HG02970 (cell line): Measurements from ENCODE around the gene ACVR1B.

Experiments used
- ATAC-seq: cut with Tn5 transposase; IDR thresholded peaks from one replicate; pipeline ENCODE4 v1.9.1; 2021; ENCODE audit warnings: mild to moderate bottlenecking, moderate library complexity, moderate number of reproducible peaks; ENCODE audit not compliant: unreplicated experiment, low FRiP score

The ACVR1B gene

GRCh38 chr12:51997136-51997535, 45.6 kb downstream of the ACVR1B start:
- no peak for ATAC-seq

GRCh38 chr12:52003016-52003550, 51.6 kb downstream of the ACVR1B start:
- no peak for ATAC-seq

GRCh38 chr12:52003591-52003990, 52.1 kb downstream of the ACVR1B start:
- no peak for ATAC-seq

- no peak for ATAC-seq
Measured at GRCh38 chr12:52004042-52004648, 52.6 kb downstream of the ACVR1B start.

GRCh38 chr12:52005218-52005902, 53.9 kb downstream of the ACVR1B start:
- ATAC-seq = no peak

- no peak for ATAC-seq
Measured at GRCh38 chr12:52005903-52006703, 54.6 kb downstream of the ACVR1B start.

GRCh38 chr12:52006726-52007157, 55.2 kb downstream of the ACVR1B start, which contains the start of gene TAMALIN:
Gene TAMALIN, plus strand, starts transcription at chr12:52006946. Its CDS starts 74 bp downstream, at chr12:52007020.
- ATAC-seq = no peak

- ATAC-seq = no peak
Measured at GRCh38 chr12:52007158-52007921, 55.8 kb downstream of the ACVR1B start.

- ATAC-seq = no peak
Measured at GRCh38 chr12:52007982-52008510, 56.5 kb downstream of the ACVR1B start.

- no peak for ATAC-seq
Measured at GRCh38 chr12:52009081-52009751, 57.7 kb downstream of the ACVR1B start.

- ATAC-seq = no peak
Measured at GRCh38 chr12:52010152-52010622, 58.7 kb downstream of the ACVR1B start.

- ATAC-seq = no peak
Measured at GRCh38 chr12:52010692-52011601, 59.4 kb downstream of the ACVR1B start.

GRCh38 chr12:52011602-52012214, 60.2 kb downstream of the ACVR1B start:
- no peak for ATAC-seq

GRCh38 chr12:52013626-52014310, 62.3 kb downstream of the ACVR1B start:
- ATAC-seq = no peak

GRCh38 chr12:52014567-52015530, 63.4 kb downstream of the ACVR1B start:
- no peak for ATAC-seq

GRCh38 chr12:52015532-52016041, 64.1 kb downstream of the ACVR1B start:
- ATAC-seq = no peak
